Measurements from ENCODE around the gene MAPKAP1. TPM values are rescaled to one million over a fixed set of nuclear protein-coding genes. Genes with fewer than 3 reads are reported as not detected.

The MAPKAP1 gene
- total RNA-seq, 4 donors from 2014 or later: 76.5 to 141 (median 87.5) TPM

DNA sequence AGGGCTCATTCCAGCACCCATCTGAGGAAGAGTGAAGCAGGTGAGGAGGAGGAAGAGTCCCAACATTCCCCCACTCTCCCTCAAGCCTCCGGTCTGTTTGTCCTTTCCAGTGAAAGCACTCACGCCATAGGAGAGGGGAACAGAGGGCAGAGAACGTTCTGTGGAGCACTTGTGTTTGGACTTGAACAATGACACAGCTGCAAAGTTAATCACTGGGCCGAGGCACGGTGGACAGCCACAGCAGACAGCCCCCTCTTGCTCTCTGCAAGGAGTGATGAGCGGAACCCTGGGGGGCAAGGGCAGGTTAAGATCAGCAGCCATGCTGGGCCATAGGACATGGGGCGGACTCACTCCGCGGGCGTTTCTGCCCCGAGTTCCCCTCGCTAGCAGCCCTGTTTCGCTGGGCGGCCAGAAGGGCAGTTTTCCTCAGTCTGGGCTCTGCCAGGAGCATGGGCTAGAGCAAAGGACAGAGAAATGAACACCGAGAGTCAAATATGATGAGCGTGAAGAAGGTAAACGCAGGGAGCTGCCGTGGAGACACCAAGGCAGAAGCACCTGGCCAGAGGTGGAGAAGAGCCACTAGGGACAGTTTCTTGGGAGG lies 259.7 kb downstream of the MAPKAP1 start:
- Histone ChIP-seq H3K36me3 (peaks cover 0 to 51% of the 10 kb centered on the region in 2 donors), H3K4me1 (peaks cover 0 to 8% (median 0%) of the 10 kb centered on the region in 3 donors), H3K27me3 (no peaks in the 10 kb centered on the region), H3K9me3 (no peaks in the 10 kb centered on the region), H3K27ac (no peak overlapping the region), H3K4me3 (no peak overlapping the region)
- ATAC-seq: no peak
- TF ChIP-seq POLR2A (IDR thresholded peaks at IDR 0.05): no peak
- 80 to 86% methylated on average over 1 to 9 of the region's 18 CpGs for WGBS, 2 donors (ENCODE audit: low coverage in 1 of 2)

GRCh38 chr9:125446561-125447094 lies 260.4 kb downstream of the MAPKAP1 start:
- no peak for ATAC-seq
- TF ChIP-seq EP300 (IDR thresholded peaks at IDR 0.05): no peak
- TF ChIP-seq, protein P1, sequence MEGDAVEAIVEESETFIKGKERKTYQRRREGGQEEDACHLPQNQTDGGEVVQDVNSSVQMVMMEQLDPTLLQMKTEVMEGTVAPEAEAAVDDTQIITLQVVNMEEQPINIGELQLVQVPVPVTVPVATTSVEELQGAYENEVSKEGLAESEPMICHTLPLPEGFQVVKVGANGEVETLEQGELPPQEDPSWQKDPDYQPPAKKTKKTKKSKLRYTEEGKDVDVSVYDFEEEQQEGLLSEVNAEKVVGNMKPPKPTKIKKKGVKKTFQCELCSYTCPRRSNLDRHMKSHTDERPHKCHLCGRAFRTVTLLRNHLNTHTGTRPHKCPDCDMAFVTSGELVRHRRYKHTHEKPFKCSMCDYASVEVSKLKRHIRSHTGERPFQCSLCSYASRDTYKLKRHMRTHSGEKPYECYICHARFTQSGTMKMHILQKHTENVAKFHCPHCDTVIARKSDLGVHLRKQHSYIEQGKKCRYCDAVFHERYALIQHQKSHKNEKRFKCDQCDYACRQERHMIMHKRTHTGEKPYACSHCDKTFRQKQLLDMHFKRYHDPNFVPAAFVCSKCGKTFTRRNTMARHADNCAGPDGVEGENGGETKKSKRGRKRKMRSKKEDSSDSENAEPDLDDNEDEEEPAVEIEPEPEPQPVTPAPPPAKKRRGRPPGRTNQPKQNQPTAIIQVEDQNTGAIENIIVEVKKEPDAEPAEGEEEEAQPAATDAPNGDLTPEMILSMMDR (IDR thresholded peaks at IDR 0.05): no peak
- Histone ChIP-seq H3K4me3 (no peak overlapping the region), H3K9me3 (no peaks in the 10 kb centered on the region), H3K27me3 (no peaks in the 10 kb centered on the region), H3K36me3 (peaks cover 0 to 47% of the 10 kb centered on the region in 2 donors), H3K4me1 (peaks cover 0 to 8% (median 0%) of the 10 kb centered on the region in 3 donors), H3K27ac (no peak overlapping the region)
- WGBS, 2 donors (ENCODE audit: low coverage in 1 of 2): 77 to 80% methylated on average over 6 of the region's 6 CpGs

GRCh38 chr9:125444956-125445506 lies 262.0 kb downstream of the MAPKAP1 start:
- WGBS, 2 donors (ENCODE audit: low coverage in 1 of 2): 84% methylated on average over 4 of the region's 8 CpGs; no CpG with 5 or more reads in 1 of the 2 donors
- Histone ChIP-seq H3K4me1 (no peaks in the 10 kb centered on the region), H3K27ac (no peak overlapping the region), H3K4me3 (no peak overlapping the region), H3K9me3 (no peaks in the 10 kb centered on the region), H3K27me3 (no peaks in the 10 kb centered on the region), H3K36me3 (peaks cover 0 to 52% of the 10 kb centered on the region in 2 donors)
- TF ChIP-seq, protein P1 (IDR thresholded peaks at IDR 0.05): no peak
- TF ChIP-seq EP300 (IDR thresholded peaks at IDR 0.05) (no peak), POLR2A (IDR thresholded peaks at IDR 0.05) (no peak), POLR2AphosphoS5 (IDR thresholded peaks at IDR 0.05) (no peak)
- ATAC-seq: no peak

GRCh38 chr9:125444166-125444565 lies 262.8 kb downstream of the MAPKAP1 start:
- H3K4me1 ChIP-seq: no peaks in the 10 kb centered on the region
- no peaks in the 10 kb centered on the region for H3K27me3 ChIP-seq
- no peaks in the 10 kb centered on the region for H3K9me3 ChIP-seq
- TF ChIP-seq POLR2A (IDR thresholded peaks at IDR 0.05): no peak
- TF ChIP-seq POLR2AphosphoS5 (IDR thresholded peaks at IDR 0.05): no peak
- no peak for TF ChIP-seq EP300 (IDR thresholded peaks at IDR 0.05)
- TF ChIP-seq, protein P1 (IDR thresholded peaks at IDR 0.05): no peak
- no peak overlapping the region for H3K4me3 ChIP-seq
- WGBS, 2 donors (ENCODE audit: low coverage in 1 of 2): 81 to 92% methylated on average over 5 to 7 of the region's 10 CpGs
- H3K36me3 ChIP-seq: peaks cover 0 to 61% of the 10 kb centered on the region in 2 donors
- no peak overlapping the region for H3K27ac ChIP-seq
- no peak for ATAC-seq

GRCh38 chr9:125443367-125443766 lies 263.6 kb downstream of the MAPKAP1 start:
- Histone ChIP-seq H3K27me3 (no peaks in the 10 kb centered on the region), H3K4me1 (no peaks in the 10 kb centered on the region), H3K27ac (no peak overlapping the region), H3K9me3 (no peaks in the 10 kb centered on the region), H3K36me3 (peaks cover 0 to 67% of the 10 kb centered on the region in 2 donors), H3K4me3 (no peak overlapping the region)
- ATAC-seq: no peak
- no peak for TF ChIP-seq EP300 (IDR thresholded peaks at IDR 0.05)
- WGBS, 2 donors (ENCODE audit: low coverage in 1 of 2): 92 to 100% methylated on average over 2 of the region's 8 CpGs

DNA sequence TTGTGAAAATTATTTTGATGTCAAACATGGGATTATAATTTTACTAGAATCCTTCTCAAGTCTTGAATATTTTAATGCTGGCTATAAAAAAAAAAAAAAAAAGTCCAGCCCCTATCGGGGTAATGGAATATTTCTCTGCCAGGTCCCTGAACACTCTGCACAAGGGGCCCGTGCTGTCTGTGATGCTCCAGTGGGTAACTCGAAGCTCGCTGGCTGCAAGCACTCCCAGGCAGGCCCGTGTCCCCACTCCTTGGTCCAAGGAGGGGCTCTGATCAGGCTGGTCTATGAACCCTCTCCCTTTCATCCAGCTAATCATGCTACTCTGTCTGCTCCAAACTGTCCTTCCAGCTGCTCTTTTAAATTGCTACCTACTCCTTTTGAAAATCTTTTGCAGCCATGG lies 264.6 kb downstream of the MAPKAP1 start:
- TF ChIP-seq POLR2A (IDR thresholded peaks at IDR 0.05) (no peak), EP300 (IDR thresholded peaks at IDR 0.05) (no peak), POLR2AphosphoS5 (IDR thresholded peaks at IDR 0.05) (no peak)
- TF ChIP-seq, protein P1 (IDR thresholded peaks at IDR 0.05): no peak
- no peak for ATAC-seq
- whole genome bisulfite sequencing, 2 donors (ENCODE audit: low coverage in 1 of 2): 63% methylated on average over 5 of the region's 5 CpGs; no CpG with 5 or more reads in 1 of the 2 donors
- H3K9me3 ChIP-seq: no peaks in the 10 kb centered on the region
- H3K27ac ChIP-seq: no peak overlapping the region
- H3K36me3 ChIP-seq: peaks cover 0 to 68% of the 10 kb centered on the region in 2 donors
- no peaks in the 10 kb centered on the region for H3K27me3 ChIP-seq
- no peaks in the 10 kb centered on the region for H3K4me1 ChIP-seq
- H3K4me3 ChIP-seq: no peak overlapping the region

Data from gastroesophageal sphincter (tissue), 4 donors.